ENCODE measurements around the gene NXNL1.

DNA sequence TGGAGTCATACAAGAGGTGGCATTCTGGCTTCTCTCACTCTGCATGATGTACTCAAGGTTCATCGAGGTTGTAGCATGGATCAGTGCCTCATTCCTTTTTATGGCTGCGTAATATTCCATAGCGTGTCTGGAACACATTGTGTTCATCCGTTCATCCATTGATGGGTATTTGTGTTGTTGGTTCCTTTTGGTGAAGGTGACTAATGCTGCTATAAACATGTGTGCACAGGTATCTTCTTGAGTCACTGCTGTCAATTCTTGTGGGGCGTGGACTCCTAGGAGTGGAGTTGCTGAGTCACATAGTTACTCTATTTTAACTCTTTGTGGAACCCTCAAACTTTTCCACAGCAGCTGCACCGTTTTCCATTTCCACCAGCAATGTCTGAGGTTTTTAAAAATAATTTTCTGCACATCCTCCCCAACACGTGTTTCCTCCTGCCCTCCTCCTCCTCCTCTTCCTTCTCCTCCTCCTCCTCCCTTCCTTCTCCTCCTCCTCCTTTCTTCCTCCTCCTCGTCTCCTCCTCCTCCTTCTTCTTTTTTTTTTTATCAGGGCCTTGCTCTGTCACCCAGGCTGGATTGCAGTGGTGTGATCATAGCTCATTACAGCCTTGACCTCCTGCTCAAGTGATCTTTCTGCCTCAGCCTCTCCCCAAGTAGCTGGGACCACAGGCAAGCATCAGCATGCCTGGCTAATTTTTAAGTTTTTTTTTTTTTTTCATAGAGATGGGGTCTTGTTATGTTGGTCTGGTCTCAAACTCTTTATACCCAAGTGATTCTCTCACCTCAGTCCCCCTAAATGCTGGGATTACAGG is 10.3 kb downstream of the NXNL1 start:
- TF ChIP-seq, protein P1, sequence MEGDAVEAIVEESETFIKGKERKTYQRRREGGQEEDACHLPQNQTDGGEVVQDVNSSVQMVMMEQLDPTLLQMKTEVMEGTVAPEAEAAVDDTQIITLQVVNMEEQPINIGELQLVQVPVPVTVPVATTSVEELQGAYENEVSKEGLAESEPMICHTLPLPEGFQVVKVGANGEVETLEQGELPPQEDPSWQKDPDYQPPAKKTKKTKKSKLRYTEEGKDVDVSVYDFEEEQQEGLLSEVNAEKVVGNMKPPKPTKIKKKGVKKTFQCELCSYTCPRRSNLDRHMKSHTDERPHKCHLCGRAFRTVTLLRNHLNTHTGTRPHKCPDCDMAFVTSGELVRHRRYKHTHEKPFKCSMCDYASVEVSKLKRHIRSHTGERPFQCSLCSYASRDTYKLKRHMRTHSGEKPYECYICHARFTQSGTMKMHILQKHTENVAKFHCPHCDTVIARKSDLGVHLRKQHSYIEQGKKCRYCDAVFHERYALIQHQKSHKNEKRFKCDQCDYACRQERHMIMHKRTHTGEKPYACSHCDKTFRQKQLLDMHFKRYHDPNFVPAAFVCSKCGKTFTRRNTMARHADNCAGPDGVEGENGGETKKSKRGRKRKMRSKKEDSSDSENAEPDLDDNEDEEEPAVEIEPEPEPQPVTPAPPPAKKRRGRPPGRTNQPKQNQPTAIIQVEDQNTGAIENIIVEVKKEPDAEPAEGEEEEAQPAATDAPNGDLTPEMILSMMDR (conservative IDR thresholded peaks at IDR 0.05), result no peak
- TF ChIP-seq ZFX (IDR thresholded peaks at IDR 0.05), result no peak

Data from C4-2B (cell line).